ENCODE results near the gene ATOX1.

The ATOX1 gene

GRCh38 chr5:151722546-151722945, 35.9 kb downstream of the ATOX1 start:
- DNase-seq (ENCODE audit: low read depth) = no peak

GRCh38 chr5:151721812-151722391, 36.5 kb downstream of the ATOX1 start:
- DNase-seq (ENCODE audit: low read depth) = peak; percentile 58
- no peak for TF ChIP-seq CTCF (IDR thresholded peaks at IDR 0.05; ENCODE audit: insufficient read depth, low read depth, low read length, missing control alignments)
- H3K4me3 ChIP-seq (ENCODE audit: low read depth, low read length) = peak overlapping the region; percentile 16

More at GRCh38 chr5:151722546-151722945, 35.9 kb downstream of the ATOX1 start:
- H3K4me3 ChIP-seq (ENCODE audit: low read depth, low read length) = no peak overlapping the region; the same call in 1 of the 2 replicates
- TF ChIP-seq CTCF (IDR thresholded peaks at IDR 0.05; ENCODE audit: insufficient read depth, low read depth, low read length, missing control alignments) = no peak

GRCh38 chr5:151721087-151721646, 37.3 kb downstream of the ATOX1 start:
- peak overlapping the region; percentile 19 for H3K4me3 ChIP-seq (ENCODE audit: low read depth, low read length)
- TF ChIP-seq CTCF (IDR thresholded peaks at IDR 0.05; ENCODE audit: insufficient read depth, low read depth, low read length, missing control alignments) = no peak
- peak; percentile 93 for DNase-seq (ENCODE audit: low read depth)

- peak; percentile 51 for DNase-seq (ENCODE audit: low read depth)
- no peak overlapping the region for H3K4me3 ChIP-seq (ENCODE audit: low read depth, low read length)
- no peak for TF ChIP-seq CTCF (IDR thresholded peaks at IDR 0.05; ENCODE audit: insufficient read depth, low read depth, low read length, missing control alignments)
Measured at GRCh38 chr5:151720215-151720614, 38.2 kb downstream of the ATOX1 start.

GRCh38 chr5:151719228-151720000, 39.0 kb downstream of the ATOX1 start:
- peak; percentile 82 for DNase-seq (ENCODE audit: low read depth)
- TF ChIP-seq CTCF (IDR thresholded peaks at IDR 0.05; ENCODE audit: insufficient read depth, low read depth, low read length, missing control alignments) = peak; percentile 55
- H3K4me3 ChIP-seq (ENCODE audit: low read depth, low read length) = no peak overlapping the region

GRCh38 chr5:151718646-151719045, 39.8 kb downstream of the ATOX1 start:
- DNase-seq (ENCODE audit: low read depth) = no peak
- H3K4me3 ChIP-seq (ENCODE audit: low read depth, low read length) = no peak overlapping the region
- no peak for TF ChIP-seq CTCF (IDR thresholded peaks at IDR 0.05; ENCODE audit: insufficient read depth, low read depth, low read length, missing control alignments)

Data from GM12865 (cell line).